Effector CD4-positive, alpha-beta T cell (primary cell): Measurements from ENCODE around the gene CSNK1G1.
A peak's percentile ranks its signal among the peaks of the same experiment; 100 is the strongest.

Experiments used
- DNase-seq: peaks from one replicate; pipeline ENCODE4 v3.0.0-alpha.2; 2020

The CSNK1G1 gene

DNA sequence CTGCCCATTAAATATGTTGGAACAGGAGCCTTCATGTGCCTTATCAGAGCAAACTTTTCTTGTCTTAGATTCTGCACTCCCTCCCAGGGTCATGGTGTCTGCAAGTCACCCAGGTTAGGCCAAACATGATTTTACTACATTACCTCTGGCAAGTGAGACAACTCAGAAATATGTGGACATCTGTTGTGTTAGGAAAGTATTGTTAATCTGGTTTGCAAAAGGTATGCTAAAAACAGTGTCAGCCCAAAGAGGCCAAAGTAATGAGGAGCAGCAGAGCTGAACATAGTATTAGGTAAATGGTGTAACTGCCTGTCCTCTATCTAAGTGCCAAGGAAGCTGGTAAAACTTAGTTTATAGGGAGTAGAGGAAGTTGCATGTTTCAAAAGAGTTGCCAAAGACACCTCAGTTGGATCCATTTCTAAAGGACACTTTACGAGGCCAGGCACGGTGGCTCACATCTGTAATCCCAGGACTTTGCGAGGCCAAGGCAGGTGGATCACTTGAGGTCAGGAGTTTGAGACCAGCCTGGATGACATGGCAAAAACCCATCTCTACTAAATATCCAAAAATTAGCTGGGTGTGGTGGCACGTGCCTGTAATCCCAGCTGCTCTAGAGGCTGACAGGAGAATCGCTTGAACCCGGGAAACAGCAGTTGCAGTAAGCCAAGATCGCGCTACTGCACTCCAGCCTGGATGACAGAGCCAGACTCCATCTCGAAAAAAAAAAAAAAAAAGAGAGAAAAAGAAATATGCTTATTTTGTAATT is 170.6 kb downstream of the CSNK1G1 start:
- DNase-seq = no peak

GRCh38 chr15:64182859-64183370 is 173.1 kb downstream of the CSNK1G1 start:
- no peak for DNase-seq

DNA sequence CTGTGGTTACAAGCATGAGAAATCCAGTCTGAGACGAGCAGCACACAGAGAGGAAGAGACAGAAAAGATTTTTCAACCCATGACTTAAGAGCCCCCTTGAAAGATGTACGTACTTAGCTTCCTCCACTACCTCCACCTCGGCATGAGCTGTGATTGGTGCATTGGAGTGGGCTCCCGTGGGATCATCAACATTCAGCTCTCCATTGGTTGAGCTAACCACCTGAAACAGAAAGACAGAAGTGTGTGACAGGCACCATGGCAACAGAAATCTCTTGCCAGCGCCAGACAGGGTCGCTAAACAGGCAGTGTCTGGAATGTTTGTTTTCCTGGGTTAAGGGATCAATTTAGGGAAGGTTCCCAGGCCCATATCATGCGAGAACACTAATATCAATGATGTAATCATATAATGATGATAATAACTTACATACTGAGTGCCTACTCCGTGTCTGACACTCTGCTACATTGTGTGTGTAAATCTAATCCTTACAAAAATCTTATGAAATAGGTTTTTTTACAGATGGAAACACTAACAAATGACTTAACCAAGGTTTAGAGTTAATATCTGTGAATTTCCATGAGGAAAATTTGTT is 175.6 kb downstream of the CSNK1G1 start:
- DNase-seq = no peak

DNA sequence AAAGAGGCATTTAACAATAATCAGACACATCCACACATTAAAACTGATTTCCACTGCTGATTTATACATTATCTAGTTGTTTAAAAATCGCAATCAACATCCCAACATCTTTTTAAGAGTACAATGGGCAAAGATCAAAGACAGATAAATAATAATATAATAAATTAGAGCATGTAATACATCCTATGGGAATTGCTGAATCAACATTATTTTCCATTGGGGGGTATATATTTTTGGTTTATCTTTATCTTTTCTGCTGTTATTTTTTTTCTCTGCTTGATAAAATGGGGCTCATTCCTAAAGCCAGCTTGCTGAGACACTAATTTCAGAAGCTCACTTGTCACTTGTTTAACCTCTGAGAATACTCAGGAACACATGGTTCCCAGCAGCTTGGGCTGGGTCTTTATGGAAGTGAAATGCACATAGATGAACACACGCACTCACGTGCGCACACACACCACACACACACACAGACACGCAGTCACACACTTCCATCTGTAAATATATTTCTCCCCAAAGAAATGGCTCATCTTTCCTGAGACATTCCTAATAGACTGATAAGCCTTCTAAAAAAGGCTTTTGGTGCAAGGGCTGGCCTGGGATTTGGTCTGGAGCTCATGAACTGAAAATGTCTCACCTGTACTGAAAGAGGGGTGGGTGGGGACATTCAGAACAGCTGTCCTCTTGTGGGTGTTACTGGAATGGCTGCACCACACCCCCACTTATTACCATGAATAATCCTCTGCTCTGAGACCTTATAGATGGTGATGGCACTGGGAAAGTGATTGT is 189.7 kb downstream of the CSNK1G1 start:
- no peak for DNase-seq

- no peak for DNase-seq
Measured at GRCh38 chr15:64164436-64164835, 191.5 kb downstream of the CSNK1G1 start.

DNA sequence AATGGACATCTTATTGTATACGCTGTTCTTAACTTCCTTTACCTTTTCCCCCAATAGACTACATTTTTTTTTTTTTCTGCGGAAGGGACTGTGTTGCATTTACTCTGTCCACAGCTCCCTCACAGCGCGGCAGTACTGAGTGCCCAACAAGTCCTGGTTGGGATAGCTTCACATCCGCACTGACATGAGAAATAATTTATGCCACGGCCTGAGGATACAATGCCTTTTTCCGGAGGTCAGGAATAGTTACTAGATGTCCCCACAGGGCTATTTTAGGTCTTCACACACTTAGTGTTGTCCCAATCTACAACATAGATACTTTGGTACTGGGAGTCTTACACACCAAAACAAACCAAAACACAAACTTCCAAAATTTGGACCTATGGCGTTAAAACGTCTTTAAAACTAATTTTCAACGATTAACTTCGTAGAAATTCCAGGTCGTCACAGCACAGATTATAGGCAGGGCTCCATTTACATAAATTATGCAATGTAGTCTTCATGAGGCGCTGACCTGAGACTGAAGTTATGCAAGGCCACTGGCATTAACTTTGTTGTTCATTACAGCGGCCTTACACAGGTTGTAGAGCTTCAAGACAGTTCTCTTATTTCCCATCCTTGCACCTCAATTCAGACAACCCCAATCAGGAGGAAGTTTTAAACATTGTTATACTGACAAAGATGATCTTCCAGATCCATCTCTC is 192.2 kb downstream of the CSNK1G1 start:
- DNase-seq = no peak

DNA sequence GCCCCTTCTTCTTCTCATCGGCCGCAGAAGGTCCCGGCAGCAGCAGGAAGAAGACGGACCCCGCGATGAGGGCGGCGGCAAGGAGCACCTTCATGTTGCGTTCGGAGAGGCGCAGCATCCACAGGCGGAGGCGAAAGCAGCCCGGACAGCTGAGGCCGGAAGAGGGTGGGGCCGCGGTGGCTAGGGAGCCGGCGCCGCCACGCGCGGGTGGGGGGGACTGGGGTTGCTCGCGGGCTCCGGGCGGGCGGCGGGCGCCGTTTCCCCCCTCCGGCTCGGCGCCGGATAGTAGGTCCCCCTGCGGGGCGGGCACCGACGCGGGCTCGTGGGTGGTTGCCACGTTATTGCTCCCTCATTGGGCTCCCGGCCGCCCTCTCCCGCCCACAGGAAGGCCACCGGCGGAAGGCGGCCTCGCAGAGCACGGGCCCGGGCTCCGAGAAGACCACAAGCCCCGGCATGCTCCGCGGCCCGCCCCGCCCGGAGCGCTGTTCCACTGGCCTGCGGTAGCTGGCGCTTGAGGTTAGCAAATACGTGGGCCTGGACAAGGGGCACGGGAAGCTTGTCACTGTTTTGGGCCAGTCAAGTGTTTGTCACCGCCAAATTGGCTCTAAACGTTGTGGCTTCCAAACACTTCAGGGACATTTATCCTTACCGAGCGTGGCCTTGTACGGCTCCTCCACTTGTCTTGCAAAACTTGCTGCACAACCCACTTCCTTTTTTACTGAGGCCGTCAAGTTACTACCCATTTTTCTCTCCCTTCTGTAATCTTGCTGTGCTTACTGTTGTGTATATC is 192.9 kb downstream of the CSNK1G1 start, which contains the start of gene PPIB:
Gene PPIB, minus strand, starts transcription at position 154 of the 790 bp plus-strand sequence. Its CDS starts 36 bp downstream, at position 118.
- peak; percentile 93 for DNase-seq

DNA sequence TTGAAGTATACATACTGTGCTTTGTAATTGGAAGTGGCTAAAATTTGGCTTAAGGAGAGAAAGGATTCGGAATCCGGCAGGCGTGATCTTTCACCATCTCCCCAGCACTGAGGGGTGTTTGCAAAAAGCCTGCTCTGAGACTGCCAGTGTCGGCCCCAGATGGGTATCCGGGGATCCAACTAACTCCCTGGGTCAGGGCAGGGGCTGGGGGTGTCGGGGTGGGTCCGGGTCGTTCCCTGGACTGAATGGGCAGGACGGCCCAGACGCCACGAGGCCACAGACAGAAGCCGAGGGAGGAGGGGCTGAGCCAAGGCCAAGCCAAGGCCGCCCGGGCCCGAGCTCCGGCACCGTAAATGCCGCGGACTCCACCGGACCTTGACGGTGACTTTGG is 193.5 kb downstream of the CSNK1G1 start:
- DNase-seq = no peak

- DNase-seq = no peak
Measured at GRCh38 chr15:64161688-64162477, 194.1 kb downstream of the CSNK1G1 start.

DNA sequence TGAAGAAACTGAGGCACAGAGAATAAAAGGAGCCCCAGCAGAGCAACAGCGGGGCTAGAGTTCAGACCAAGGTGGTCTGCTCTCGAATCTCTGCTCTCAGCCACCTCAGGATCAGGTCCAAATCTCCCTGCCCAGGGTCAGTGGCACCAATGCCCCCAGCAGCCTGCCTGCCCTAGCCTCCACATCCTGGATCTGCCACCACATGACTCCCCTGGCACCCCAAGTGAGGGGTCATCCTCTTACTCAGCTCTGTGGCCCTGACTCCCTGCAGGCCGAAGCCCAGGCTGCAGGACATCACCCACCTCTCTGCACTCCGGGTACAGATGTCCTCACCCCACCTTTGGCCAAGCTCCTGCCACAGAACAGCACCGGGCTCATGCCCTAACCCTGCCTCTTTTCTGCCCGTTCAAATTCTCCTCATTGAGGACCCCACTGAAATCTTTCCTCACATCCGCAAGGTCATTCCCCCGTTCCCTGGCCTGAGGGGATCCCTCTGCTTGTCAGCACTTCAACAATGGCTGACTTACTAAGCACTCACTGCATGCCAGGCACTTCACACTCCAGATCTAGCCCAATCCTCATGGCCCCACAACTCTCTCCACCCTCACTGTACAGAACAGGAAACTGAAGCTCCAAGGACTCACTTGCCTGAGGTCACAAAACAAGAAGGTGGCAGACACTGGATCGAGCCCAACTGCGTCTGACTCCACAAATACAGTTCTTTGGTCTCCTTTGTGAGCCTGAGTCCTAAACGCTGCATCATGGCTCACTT is 197.4 kb downstream of the CSNK1G1 start:
- DNase-seq = no peak

GRCh38 chr15:64157599-64158125 is 198.3 kb downstream of the CSNK1G1 start:
- DNase-seq = no peak

DNA sequence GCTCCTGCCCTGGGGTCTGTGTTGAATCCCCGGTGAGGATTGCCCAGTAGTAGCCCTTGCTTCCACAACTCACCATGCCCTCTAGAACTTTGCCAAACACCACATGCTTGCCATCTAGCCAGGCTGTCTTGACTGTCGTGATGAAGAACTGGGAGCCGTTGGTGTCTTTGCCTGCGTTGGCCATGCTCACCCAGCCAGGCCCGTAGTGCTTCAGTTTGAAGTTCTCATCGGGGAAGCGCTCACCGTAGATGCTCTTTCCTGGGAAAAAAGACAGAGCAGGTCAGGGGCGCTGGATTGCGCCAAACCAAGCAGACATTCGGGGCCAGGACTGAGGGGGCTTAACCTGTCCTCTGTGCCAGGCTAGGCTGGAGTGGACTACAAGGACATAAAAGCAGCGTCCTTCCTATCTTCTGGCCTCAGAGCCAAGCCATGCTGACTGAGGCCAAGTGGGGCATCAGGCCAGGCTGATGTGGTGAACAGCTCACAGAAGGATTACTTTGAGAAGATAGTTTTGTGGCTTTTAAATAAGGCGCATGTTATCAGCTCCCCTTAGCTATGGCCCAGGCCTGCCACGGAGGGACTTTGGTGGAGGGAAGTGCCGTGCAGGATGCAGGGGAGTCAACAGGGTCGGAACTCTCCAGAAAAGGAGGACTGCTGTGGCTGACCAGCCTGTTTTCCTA is 199.2 kb downstream of the CSNK1G1 start:
- DNase-seq = no peak

DNA sequence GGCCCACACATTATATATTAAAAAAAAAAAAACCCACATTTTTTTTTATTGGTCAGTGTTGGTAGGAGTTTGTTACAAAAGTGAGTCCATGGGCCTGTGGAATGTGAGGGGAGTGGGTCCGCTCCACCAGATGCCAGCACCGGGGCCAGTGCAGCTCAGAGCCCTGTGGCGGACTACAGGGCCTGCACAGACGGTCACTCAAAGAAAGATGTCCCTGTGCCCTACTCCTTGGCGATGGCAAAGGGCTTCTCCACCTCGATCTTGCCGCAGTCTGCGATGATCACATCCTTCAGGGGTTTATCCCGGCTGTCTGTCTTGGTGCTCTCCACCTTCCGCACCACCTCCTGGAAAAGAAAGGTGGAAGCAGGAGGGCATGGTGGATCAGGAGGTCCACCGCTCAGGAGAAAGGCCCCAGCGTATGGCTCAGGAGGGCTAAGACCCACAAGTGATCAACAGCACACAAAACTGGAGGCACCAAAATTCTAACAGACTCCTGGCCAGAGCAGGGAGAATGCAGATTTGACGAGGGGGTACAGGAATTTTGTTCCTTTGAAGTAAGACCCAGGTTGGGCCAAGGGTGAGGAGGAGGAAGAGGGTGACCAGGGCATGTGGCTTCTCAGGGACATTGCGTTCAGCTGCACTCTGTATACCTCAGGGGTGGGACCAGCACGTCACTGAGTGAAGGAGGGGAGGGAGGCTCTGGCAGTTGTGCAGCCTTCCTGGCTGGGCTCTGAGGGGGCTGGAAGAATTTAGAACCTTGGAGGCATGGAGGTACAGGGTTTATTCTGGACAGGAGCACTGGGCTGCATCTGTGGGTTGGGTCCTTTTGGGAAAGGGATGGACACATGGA is 199.9 kb downstream of the CSNK1G1 start:
- no peak for DNase-seq

DNA sequence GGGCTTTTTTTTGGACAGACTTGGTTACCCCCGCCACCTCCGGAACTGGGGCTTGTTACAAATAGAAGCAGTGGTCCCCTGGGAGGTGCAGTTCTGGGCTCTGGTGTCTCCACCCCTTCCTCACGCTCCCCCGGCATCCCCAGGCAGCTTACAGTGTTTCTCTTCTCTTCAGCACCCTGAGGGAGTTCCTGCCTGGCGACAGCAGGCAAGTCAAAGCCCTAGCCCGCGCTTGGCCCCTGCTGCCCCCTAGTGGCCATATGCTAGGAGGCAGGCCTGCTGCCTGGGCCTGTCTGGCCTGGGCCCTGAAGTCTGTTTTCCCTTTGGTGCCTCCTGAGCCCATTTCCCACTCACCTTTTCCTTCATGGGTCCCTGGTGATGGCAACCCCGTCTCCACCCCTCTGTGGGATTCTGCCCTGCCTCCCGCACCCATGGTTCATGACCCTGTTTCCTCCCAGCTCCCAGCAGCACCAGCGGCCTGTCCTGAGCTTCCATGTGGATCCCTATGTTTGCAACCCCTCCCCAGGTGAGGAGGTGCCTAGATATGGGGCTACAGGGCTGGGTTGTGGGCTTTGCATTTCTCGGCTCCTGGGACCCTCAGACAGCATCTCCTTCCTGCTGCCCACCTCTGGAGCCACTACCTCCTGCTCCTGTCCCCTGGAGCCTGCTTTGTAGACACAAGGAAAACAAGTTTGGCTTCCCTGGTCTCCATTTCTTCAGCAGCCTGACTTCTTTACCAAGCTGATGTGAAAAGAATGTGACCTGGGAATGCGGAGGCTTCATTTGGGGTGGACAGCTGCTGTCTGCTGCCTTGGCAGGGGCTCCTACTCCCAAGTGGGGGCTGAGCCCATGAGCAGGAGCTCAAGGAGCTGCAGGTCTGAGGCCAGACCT is 202.2 kb downstream of the CSNK1G1 start:
- peak; percentile 89 for DNase-seq

DNA sequence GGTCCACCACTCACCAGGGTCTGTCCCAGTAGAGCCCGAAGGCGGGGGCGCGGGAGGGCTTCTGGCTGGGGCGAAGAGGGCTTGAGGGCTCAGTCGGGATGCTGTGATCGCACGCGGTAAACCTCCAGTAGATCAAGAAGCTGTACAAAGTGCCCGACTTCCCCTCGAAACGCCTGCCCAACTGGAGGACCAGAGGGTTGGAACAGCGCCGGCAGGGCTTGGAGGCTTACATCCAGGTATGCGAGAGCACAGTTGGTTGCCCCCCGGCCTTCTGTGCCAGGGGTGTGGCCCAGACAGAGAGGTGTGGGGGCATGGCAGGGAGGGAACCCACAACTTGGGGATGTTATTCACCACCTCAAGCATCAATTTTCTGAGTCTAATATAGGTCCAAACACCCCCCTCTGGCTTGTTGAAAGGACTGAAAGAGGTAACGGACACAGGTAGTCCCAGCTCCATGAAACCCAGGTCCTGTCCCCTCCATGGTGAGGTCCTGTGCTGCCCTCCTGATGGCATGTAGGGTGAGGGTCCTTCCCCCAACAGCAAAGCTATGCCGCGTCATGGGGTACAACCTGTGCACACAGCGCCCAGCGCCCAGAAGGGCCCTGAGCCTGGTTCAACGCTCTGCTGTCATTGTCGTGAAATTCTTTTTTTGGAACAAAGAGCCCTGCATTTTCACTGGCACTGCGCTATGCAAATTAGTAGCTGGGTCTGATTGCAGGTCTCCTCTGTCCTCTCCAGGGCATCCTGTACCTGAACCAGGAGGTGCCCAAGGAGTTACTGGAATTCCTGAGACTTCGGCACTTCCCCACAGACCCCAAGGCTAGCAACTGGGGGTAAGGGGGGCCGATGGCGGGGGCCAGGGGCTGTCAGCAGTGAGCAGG is 203.2 kb downstream of the CSNK1G1 start:
- DNase-seq = no peak
